ENCODE measurements around the gene DENND10. TPM values are rescaled to one million over a fixed set of nuclear protein-coding genes. Genes with fewer than 3 reads are reported as not detected.

The DENND10 gene
- total and polyA plus RNA-seq, 2 experiments from 2014 or later, result 41.9 to 73.3 TPM

GRCh38 chr10:119079599-119080520, 24.1 kb upstream of the DENND10 start:
- no peak for TF ChIP-seq CTCF (IDR thresholded peaks at IDR 0.05; ENCODE audit: low read depth, low read length)
- DNase-seq (ENCODE audit: low read depth in 1 of 2, low spot score in 1 of 2), result peak; percentile 86
- Histone ChIP-seq H3K27ac (peak overlapping the region; percentile 98), H3K9me3 (ENCODE audit: low read depth) (no peaks in the 10 kb centered on the region), H3K27me3 (no peaks in the 10 kb centered on the region), H3K36me3 (no peaks in the 10 kb centered on the region), H3K4me3 (peak overlapping the region; percentile 85), H3K4me1 (ENCODE audit: low read depth) (peaks cover 20% of the 10 kb centered on the region)

- peak; percentile 94 to 95 for DNase-seq (ENCODE audit: low read depth in 1 of 2, low spot score in 1 of 2)
- Histone ChIP-seq H3K4me1 (ENCODE audit: low read depth) (peaks cover 20% of the 10 kb centered on the region), H3K4me3 (peak within 1 kb of the TSS; percentile 85), H3K27me3 (no peaks in the 10 kb centered on the region), H3K9me3 (ENCODE audit: low read depth) (no peaks in the 10 kb centered on the region), H3K36me3 (no peaks in the 10 kb centered on the region), H3K27ac (peak within 1 kb of the TSS; percentile 98)
- TF ChIP-seq CTCF (IDR thresholded peaks at IDR 0.05; ENCODE audit: low read depth, low read length), result no peak
Observed at GRCh38 chr10:119080521-119081259, 23.2 kb upstream of the DENND10 start, which contains the start of gene EIF3A. EIF3A (minus strand) TSS chr10:119080817; CDS start chr10:119080676, 141 bp downstream.

DNA sequence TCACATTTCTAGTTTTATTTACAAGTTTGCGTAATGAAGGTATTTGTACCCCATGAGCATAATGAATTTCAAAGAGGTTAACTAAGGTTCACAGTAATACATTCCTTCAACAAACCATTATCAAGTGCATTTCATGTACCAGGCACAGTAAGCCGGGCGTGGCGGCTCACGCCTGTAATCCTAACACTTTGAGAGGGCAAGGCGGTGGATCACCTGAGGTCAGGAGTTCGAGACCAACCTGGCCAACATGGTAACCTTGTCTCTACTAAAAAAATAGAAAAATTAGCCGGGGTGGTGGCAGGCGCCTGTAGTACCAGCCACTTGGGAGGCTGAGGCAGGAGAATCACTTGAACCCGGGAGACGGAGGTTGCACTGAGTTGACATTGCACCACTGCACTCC, 19.0 kb upstream of the DENND10 start:
- H3K9me3 ChIP-seq (ENCODE audit: low read depth), result no peaks in the 10 kb centered on the region
- H3K36me3 ChIP-seq, result no peaks in the 10 kb centered on the region
- no peak for TF ChIP-seq CTCF (IDR thresholded peaks at IDR 0.05; ENCODE audit: low read depth, low read length)
- no peak for DNase-seq (ENCODE audit: low read depth in 1 of 2, low spot score in 1 of 2)
- H3K27me3 ChIP-seq, result no peaks in the 10 kb centered on the region
- H3K4me3 ChIP-seq, result no peak overlapping the region
- H3K27ac ChIP-seq, result no peak overlapping the region
- H3K4me1 ChIP-seq (ENCODE audit: low read depth), result peaks cover 8% of the 10 kb centered on the region

DNA sequence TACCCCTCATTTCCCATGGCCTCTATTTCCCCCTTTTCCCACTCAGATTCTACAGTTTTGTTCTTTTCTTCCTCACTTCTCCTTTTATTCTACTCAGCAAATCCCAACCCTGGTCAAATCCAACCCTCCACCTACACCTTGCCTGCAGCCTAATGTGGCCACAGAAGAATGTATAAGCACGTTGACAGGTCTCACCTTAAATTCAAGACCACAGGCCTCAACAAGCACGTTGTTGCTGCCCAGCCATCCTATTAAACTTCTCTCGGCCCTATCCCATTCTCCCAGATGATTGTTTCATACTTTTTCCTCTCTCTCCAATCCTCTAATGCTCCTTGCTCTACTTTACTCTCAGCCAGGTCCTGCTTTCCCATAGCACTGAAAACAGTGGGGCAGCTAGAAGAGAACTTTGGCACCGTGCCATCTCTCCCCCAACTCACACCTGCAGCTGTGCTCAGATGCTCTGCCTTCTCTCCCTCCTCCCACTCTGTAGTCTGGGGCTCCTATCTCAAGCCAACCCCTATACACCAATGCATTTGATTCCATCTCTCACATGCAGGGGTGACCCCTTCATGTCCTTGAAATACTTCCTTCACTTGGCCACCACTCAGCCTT, 16.5 kb upstream of the DENND10 start:
- DNase-seq (ENCODE audit: low read depth in 1 of 2, low spot score in 1 of 2), result no peak
- Histone ChIP-seq H3K27me3 (no peaks in the 10 kb centered on the region), H3K4me1 (ENCODE audit: low read depth) (no peaks in the 10 kb centered on the region), H3K27ac (no peak overlapping the region), H3K4me3 (no peak overlapping the region), H3K9me3 (ENCODE audit: low read depth) (no peaks in the 10 kb centered on the region), H3K36me3 (no peaks in the 10 kb centered on the region)
- TF ChIP-seq CTCF (IDR thresholded peaks at IDR 0.05; ENCODE audit: low read depth, low read length), result no peak

DNA sequence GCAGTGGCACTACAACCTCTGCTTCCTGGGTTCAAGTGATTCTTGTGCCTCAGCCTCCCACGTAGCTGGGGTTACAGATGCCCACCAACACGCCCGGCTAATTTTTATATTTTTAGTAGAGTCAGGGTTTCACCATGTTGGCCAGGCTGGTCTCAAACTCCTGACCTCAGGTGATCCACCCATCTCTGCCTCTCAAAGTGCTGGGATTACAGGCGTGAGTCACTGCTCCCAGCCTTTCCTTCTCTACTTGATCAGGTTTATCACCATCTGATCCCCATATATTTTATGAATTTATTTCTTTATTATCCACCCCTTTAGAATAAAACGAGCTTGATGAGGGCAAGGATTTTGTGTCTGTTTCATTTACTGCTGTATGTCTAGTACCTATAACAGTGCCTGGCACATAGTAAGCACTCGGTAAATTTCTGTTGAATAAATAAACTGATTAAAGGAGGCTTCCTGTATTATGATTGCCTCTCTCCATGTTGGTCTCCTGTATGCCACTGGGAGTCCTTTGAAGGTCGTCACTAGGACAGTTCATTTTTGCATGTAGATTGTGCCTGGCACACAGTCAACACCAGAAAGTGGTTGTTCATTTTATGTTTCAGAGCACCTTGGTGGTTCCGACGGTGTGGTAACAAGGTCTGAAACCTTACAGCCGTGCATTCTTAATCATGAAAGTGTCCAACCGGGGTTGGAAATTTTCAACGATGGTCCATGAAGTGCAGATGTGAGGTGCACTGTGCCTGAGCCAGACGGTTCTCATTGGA, 13.7 kb upstream of the DENND10 start:
- Histone ChIP-seq H3K36me3 (no peaks in the 10 kb centered on the region), H3K27ac (no peak overlapping the region), H3K4me3 (no peak overlapping the region), H3K27me3 (no peaks in the 10 kb centered on the region), H3K9me3 (ENCODE audit: low read depth) (no peaks in the 10 kb centered on the region), H3K4me1 (ENCODE audit: low read depth) (no peaks in the 10 kb centered on the region)
- no peak for TF ChIP-seq CTCF (IDR thresholded peaks at IDR 0.05; ENCODE audit: low read depth, low read length)
- DNase-seq (ENCODE audit: low read depth in 1 of 2, low spot score in 1 of 2), result no peak
